Neural crest cell (in vitro differentiated cells): ENCODE measurements around the gene LRRC8D. TPM values are rescaled to one million over a fixed set of nuclear protein-coding genes. Genes with fewer than 3 reads are reported as not detected.
"Not testable (repeated sequence)": the region's sequence is repeated elsewhere in the genome, so short reads cannot be mapped to it uniquely, and the experiment has no call there.

Experiments used
- DNase-seq: peaks from one replicate; pipeline ENCODE4 v3.0.0; 2021; ENCODE audit warnings: low read depth, mixed read lengths, low spot score
- H3K27ac Mint-ChIP-seq: one replicate; pipeline ENCODE4 v1.8.0; 2021; ENCODE audit warnings: mild to moderate bottlenecking, mixed read lengths; ENCODE audit not compliant: unreplicated experiment
- H3K27me3 Mint-ChIP-seq: 2 replicates; pipeline ENCODE4 v1.8.0; 2021; ENCODE audit warnings: low read depth, mild to moderate bottlenecking, mixed read lengths
- H3K36me3 Mint-ChIP-seq: 2 replicates; pipeline ENCODE4 v1.8.0; 2021; ENCODE audit warnings: low read depth, mild to moderate bottlenecking, mixed read lengths
- H3K4me1 Mint-ChIP-seq: 2 replicates; pipeline ENCODE4 v1.8.0; 2021; ENCODE audit warnings: mixed read lengths
- H3K4me3 Mint-ChIP-seq: one replicate; pipeline ENCODE4 v1.8.0; 2021; ENCODE audit warnings: mild to moderate bottlenecking, mixed read lengths
- H3K9me3 Mint-ChIP-seq: 2 replicates; pipeline ENCODE4 v1.8.0; 2021; ENCODE audit warnings: mixed read lengths
- long read RNA-seq: library from polyadenylated mRNA; unstranded; transcript quantifications from one replicate; pipeline ENCODE4 v2.0.0, GENCODE V29; 2020
- total RNA-seq: library from RNA; stranded (reverse); gene quantifications from 2 replicates; pipeline ENCODE4 v1.2.1, GENCODE V29; 2021
- TF ChIP-seq, protein P1 (sequence below): fragments of 200-600 bp; sonication (generic); conservative IDR thresholded peaks from 2 replicates; pipeline ENCODE4 v1.5.0; 2021; ENCODE audit warnings: antibody characterized with exemption, mild to moderate bottlenecking

Gene LRRC8D
- total RNA-seq = 41.8 and 44.9 TPM in 2 replicates
- long read RNA-seq, partial matches to known transcripts = 0 of 12 reads
- long read RNA-seq, other reads (novel, unspliced or antisense) = 9 of 12 reads

DNA sequence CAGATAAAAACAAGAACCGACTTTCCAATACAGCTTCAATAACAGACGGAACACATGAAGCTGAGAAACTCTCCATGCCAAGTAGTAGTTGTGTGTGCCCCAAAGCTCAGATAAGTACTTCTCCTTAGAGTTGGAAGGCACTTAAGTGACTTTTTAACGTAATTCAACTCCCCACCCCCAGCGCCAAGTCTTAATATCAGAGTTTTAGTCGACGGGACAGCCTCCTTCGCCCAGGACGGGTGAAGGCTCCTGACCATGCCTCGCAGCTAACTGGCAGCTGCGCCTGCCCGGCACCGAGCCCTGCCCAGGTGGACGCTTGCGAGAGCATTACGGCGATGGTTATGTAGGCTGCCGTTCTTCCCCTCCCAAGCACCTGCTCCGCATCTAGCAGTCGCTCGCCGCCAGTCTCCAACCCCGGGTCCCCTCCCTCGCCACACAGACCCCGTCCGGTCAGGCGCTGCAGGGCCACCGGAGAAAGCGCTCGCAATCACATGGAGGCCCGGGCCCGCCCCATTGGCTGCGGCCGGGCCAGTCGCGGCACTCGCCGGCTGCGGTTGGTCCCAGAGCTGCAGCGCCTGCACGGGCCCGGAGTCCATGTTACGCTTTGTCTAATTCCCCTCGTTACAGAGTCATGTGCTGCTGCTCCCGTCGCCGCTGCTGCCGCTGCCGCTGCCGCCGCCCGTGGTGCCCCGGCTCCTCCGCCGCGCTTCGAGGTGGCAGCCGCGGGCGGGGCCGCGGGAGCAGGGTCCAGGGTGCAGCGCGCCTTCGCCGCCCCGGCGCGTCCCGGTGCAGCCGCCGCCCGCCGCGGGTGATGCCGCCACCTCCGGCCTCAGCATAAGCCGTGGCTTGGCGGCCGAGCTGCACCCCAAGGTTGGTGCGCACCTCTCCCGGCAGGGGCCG is at the start of gene LRRC8D:
Gene LRRC8D, plus strand, starts transcription at position 611 of the 900 bp plus-strand sequence. CDS start 112,037 bp downstream, outside the sequence.
- Mint-ChIP-seq H3K4me3 (peak within 1 kb of the TSS; percentile 94), H3K27me3 (no peaks in the 10 kb centered on the region), H3K36me3 (peaks cover 16% of the 10 kb centered on the region), H3K27ac (peak within 1 kb of the TSS; percentile 76), H3K4me1 (peaks cover 45% of the 10 kb centered on the region), H3K9me3 (no peaks in the 10 kb centered on the region)
- TF ChIP-seq, protein P1, sequence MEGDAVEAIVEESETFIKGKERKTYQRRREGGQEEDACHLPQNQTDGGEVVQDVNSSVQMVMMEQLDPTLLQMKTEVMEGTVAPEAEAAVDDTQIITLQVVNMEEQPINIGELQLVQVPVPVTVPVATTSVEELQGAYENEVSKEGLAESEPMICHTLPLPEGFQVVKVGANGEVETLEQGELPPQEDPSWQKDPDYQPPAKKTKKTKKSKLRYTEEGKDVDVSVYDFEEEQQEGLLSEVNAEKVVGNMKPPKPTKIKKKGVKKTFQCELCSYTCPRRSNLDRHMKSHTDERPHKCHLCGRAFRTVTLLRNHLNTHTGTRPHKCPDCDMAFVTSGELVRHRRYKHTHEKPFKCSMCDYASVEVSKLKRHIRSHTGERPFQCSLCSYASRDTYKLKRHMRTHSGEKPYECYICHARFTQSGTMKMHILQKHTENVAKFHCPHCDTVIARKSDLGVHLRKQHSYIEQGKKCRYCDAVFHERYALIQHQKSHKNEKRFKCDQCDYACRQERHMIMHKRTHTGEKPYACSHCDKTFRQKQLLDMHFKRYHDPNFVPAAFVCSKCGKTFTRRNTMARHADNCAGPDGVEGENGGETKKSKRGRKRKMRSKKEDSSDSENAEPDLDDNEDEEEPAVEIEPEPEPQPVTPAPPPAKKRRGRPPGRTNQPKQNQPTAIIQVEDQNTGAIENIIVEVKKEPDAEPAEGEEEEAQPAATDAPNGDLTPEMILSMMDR = no peak
- peak; percentile 80 for DNase-seq

DNA sequence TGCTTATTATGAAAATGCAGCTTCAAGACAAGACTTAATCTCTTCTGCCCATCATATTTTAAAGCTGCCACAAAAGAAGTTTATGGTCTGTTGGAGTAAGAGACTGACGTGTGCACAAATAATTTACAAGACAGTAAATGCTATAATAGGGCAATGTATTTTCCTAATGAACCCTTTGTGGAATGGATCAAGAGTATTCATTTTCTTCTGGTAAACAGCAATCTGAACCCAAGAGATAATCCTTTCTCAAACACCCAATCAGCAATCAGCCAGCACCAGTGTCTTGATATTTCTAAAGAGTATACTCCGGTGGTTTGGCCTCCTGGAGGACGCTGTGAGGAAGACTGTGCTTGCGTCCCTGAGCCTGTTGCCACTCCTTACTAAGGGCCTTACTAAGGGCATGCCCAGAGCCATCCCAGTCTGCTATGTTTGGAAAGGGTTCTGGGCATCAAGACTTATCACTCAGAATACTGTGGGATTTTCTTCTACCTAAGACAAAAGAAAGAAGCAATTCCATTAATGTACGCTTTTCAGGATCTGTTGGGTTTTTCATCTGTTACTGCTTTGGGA is 48.8 kb upstream of the LRRC8D start:
- H3K27me3 Mint-ChIP-seq = peaks cover 10% of the 10 kb centered on the region
- TF ChIP-seq, protein P1 = no peak
- no peak overlapping the region for H3K4me3 Mint-ChIP-seq
- no peaks in the 10 kb centered on the region for H3K36me3 Mint-ChIP-seq
- no peaks in the 10 kb centered on the region for H3K9me3 Mint-ChIP-seq
- H3K4me1 Mint-ChIP-seq = no peaks in the 10 kb centered on the region
- no peak overlapping the region for H3K27ac Mint-ChIP-seq
- DNase-seq = no peak

DNA sequence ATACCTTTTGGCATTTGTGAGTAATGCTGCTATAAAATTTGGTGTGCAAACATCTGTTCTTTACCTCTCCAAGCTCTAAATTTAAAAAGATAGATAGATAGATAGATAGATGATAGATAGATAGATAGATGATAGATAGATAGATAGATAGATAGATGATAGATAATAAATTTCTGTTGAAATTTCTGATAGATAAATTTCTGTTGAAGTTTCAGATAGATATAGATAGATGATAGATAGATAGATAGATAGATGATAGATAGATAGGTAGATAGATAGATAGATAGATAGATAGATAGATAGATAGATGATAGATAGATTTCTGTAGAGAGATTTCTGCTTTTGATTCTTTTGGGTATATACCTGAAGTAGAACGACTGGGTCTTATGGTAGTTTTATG is 44.7 kb upstream of the LRRC8D start:
- H3K4me3 Mint-ChIP-seq, H3K9me3 Mint-ChIP-seq, H3K36me3 Mint-ChIP-seq, H3K4me1 Mint-ChIP-seq, H3K27me3 Mint-ChIP-seq, DNase-seq, H3K27ac Mint-ChIP-seq: not testable (repeated sequence)

DNA sequence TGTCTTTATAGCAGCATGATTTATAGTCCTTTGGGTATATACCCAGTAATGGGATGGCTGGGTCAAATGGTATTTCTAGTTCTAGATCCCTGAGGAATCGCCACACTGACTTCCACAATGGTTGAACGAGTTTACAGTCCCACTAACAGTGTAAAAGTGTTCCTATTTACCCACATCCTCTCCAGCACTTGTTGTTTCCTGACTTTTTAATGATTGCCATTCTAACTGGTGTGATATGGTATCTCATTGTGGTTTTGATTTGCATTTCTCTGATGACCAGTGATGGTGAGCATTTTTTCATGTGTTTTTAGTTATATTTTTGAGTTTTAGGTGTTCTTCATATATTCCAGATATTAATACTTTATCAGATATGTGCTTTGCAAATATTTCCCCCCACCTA is 43.6 kb upstream of the LRRC8D start:
- H3K27me3 Mint-ChIP-seq, H3K4me3 Mint-ChIP-seq, H3K9me3 Mint-ChIP-seq, H3K36me3 Mint-ChIP-seq, H3K27ac Mint-ChIP-seq, DNase-seq, H3K4me1 Mint-ChIP-seq: not testable (repeated sequence)

DNA sequence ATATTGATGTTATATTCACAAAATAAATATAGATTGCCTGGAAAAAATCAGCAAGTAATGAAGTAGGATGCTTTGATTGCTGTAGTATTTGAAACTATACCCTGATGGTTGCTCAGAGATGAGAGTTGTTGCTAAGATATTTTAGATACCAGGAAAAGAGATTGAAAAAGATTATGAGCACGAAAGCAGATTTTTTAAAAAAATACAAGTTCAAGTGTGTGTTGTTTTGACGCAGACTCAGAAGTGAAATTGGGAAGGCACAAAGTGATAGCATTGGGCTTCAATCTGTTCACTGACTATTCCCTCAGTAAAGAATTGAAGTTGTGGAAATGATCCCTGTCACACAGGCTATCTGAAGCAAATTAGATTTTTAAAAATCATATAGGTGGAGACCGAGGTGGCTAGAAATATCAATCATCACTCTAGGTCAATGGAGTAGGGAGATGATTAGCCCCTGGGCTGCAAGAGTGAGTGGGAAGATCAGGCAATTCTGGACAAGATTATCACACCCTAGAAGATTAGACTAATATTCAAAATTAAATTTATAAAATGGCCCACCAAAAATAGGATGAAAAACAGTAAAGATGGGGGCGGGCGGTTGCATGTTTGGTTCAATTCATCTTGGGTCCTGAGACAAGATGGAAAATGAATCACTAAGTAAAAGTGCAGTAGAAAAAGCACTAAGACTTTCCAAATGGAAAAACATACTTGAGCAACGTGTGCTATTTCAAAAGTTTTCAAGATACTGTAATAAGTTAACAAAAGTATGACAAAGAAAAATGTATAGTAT is 41.5 kb upstream of the LRRC8D start:
- Mint-ChIP-seq H3K27ac (no peak overlapping the region), H3K4me1 (peaks cover 4% of the 10 kb centered on the region)

DNA sequence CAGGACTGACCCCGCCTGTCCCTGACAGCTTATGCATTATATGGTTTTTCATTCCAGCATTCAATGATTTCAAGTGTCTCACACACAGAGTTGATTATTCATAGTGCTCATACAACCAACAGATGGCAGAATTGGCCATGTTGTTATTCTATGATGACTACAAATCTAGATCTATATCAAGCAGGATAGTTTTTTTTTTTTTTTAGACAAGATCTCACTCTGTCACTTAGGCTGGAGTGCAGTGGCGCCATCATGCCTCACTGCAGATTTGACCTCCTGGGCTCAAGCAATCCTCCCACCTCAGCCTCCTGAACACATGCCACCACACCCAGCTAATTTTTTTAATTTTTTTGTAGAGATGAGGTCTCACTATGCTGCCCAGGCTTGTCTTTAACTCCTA is 40.1 kb upstream of the LRRC8D start:
- Mint-ChIP-seq H3K4me1 (peaks cover 4% of the 10 kb centered on the region), H3K27ac (no peak overlapping the region), H3K4me3 (no peak overlapping the region), H3K36me3 (no peaks in the 10 kb centered on the region), H3K9me3 (no peaks in the 10 kb centered on the region), H3K27me3 (no peaks in the 10 kb centered on the region)
- TF ChIP-seq, protein P1 = peak; percentile 50
- DNase-seq = no peak

More for the DNA sequence above, 41.5 kb upstream of the LRRC8D start:
- no peak for DNase-seq
- H3K36me3 Mint-ChIP-seq = no peaks in the 10 kb centered on the region
- TF ChIP-seq, protein P1 = no peak
- H3K27me3 Mint-ChIP-seq = no peaks in the 10 kb centered on the region
- no peaks in the 10 kb centered on the region for H3K9me3 Mint-ChIP-seq
- no peak overlapping the region for H3K4me3 Mint-ChIP-seq
